Measurements from ENCODE around the gene WDR37.

Gene WDR37

GRCh38 chr10:1121271-1121970 lies 65.2 kb downstream of the WDR37 start:
- H3K4me1 Mint-ChIP-seq (ENCODE audit: low read depth): peaks cover 20% of the 10 kb centered on the region
- H3K9me3 Mint-ChIP-seq: no peaks in the 10 kb centered on the region
- intact Hi-C loops (cut with micrococcal nuclease): no loop called here
- H3K4me3 Mint-ChIP-seq: no peak overlapping the region
- H3K27ac Mint-ChIP-seq: no peak overlapping the region
- no peaks in the 10 kb centered on the region for H3K27me3 Mint-ChIP-seq
- peaks cover 33% of the 10 kb centered on the region for H3K36me3 Mint-ChIP-seq (ENCODE audit: low read depth)

GRCh38 chr10:1122349-1122748 lies 66.2 kb downstream of the WDR37 start:
- intact Hi-C loops (cut with micrococcal nuclease): no loop called here
- Mint-ChIP-seq H3K4me3 (no peak overlapping the region), H3K9me3 (no peaks in the 10 kb centered on the region), H3K4me1 (ENCODE audit: low read depth) (peaks cover 20% of the 10 kb centered on the region), H3K27me3 (no peaks in the 10 kb centered on the region), H3K27ac (peak overlapping the region; percentile 12), H3K36me3 (ENCODE audit: low read depth) (peaks cover 42% of the 10 kb centered on the region)

GRCh38 chr10:1123198-1123597 lies 67.0 kb downstream of the WDR37 start:
- H3K4me1 Mint-ChIP-seq (ENCODE audit: low read depth): peaks cover 20% of the 10 kb centered on the region
- no peaks in the 10 kb centered on the region for H3K9me3 Mint-ChIP-seq
- no peak overlapping the region for H3K27ac Mint-ChIP-seq
- intact Hi-C loops (cut with micrococcal nuclease): no loop called here
- H3K36me3 Mint-ChIP-seq (ENCODE audit: low read depth): peaks cover 50% of the 10 kb centered on the region
- H3K27me3 Mint-ChIP-seq: no peaks in the 10 kb centered on the region
- no peak overlapping the region for H3K4me3 Mint-ChIP-seq

DNA sequence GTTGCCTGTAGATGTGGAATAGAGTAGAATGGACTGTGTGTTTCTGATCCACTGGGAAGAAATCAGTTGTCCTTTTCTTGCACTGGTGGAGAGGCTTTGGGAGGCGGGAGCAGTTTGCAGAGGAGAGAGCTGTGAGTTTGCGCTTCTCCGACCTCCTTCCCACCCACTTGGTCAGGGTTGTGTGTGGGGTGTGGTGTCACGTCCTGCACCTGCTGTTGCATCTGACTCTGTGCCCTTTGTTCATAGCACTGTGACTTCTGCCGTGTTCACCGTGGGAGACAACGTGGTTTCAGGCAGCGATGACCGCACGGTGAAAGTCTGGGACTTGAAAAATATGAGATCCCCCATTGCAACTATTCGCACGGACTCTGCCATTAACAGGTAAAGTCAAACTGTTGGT lies 67.8 kb downstream of the WDR37 start:
- Mint-ChIP-seq H3K4me3 (no peak overlapping the region), H3K9me3 (no peaks in the 10 kb centered on the region), H3K27ac (peak overlapping the region; percentile 24), H3K27me3 (no peaks in the 10 kb centered on the region), H3K4me1 (ENCODE audit: low read depth) (peaks cover 20% of the 10 kb centered on the region), H3K36me3 (ENCODE audit: low read depth) (peaks cover 58% of the 10 kb centered on the region)
- intact Hi-C loops (cut with micrococcal nuclease): no loop called here

GRCh38 chr10:1124796-1125195 lies 68.6 kb downstream of the WDR37 start:
- Mint-ChIP-seq H3K36me3 (ENCODE audit: low read depth) (peaks cover 66% of the 10 kb centered on the region), H3K4me3 (no peak overlapping the region), H3K27me3 (no peaks in the 10 kb centered on the region), H3K9me3 (no peaks in the 10 kb centered on the region), H3K27ac (no peak overlapping the region), H3K4me1 (ENCODE audit: low read depth) (peaks cover 20% of the 10 kb centered on the region)
- intact Hi-C loops (cut with micrococcal nuclease): no loop called here

GRCh38 chr10:1126461-1126860 lies 70.3 kb downstream of the WDR37 start:
- H3K27me3 Mint-ChIP-seq: no peaks in the 10 kb centered on the region
- intact Hi-C loops (cut with micrococcal nuclease): no loop called here
- peaks cover 83% of the 10 kb centered on the region for H3K36me3 Mint-ChIP-seq (ENCODE audit: low read depth)
- H3K4me1 Mint-ChIP-seq (ENCODE audit: low read depth): peaks cover 20% of the 10 kb centered on the region
- H3K4me3 Mint-ChIP-seq: no peak overlapping the region
- H3K27ac Mint-ChIP-seq: no peak overlapping the region
- H3K9me3 Mint-ChIP-seq: no peaks in the 10 kb centered on the region

DNA sequence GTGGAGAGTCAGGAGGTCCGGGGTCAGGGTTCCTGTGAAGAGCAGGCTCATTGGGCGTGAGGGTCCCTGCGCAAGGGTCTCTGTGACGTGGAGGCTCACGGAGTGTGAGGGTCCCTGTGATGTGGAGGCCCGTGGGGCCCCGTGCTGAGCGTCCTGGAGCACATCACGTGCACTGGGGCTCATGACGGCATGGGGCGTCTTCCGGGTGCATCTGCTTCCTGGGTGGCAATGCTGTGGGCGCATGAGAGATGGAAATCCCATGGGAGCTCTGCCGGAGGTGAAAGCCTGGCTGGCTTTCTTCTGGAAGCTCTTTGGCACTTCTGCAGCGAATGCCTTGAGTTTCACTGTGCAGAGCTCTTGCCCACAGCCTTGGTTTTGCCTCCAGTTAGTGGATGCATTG lies 71.4 kb downstream of the WDR37 start:
- intact Hi-C loops (cut with micrococcal nuclease): no loop called here
- Mint-ChIP-seq H3K9me3 (no peaks in the 10 kb centered on the region), H3K4me1 (ENCODE audit: low read depth) (peaks cover 12% of the 10 kb centered on the region), H3K4me3 (no peak overlapping the region), H3K36me3 (ENCODE audit: low read depth) (peaks cover 92% of the 10 kb centered on the region), H3K27ac (no peak overlapping the region), H3K27me3 (no peaks in the 10 kb centered on the region)

DNA sequence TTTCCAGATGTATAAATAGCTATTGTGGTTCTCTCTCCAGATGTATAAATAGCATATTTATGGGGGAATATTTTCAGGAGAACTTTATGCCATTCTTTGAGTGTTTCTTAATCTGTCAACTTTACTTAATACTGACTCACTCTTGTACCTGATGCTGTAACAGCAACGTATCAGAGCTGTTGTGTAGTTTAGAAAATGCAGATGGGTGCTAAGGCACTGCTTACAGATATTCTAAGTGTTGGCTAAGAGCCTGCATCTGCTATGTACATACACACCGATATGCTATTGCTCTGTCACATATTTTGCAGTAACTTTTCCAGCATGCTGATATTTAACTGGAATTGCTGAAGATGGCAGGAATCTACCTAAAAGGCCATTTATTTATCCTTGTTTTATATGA lies 71.9 kb downstream of the WDR37 start:
- Mint-ChIP-seq H3K4me3 (no peak overlapping the region), H3K4me1 (ENCODE audit: low read depth) (peaks cover 7% of the 10 kb centered on the region), H3K27ac (no peak overlapping the region), H3K27me3 (no peaks in the 10 kb centered on the region), H3K9me3 (no peaks in the 10 kb centered on the region), H3K36me3 (ENCODE audit: low read depth) (peaks cover 95% of the 10 kb centered on the region)
- intact Hi-C loops (cut with micrococcal nuclease): no loop called here

DNA sequence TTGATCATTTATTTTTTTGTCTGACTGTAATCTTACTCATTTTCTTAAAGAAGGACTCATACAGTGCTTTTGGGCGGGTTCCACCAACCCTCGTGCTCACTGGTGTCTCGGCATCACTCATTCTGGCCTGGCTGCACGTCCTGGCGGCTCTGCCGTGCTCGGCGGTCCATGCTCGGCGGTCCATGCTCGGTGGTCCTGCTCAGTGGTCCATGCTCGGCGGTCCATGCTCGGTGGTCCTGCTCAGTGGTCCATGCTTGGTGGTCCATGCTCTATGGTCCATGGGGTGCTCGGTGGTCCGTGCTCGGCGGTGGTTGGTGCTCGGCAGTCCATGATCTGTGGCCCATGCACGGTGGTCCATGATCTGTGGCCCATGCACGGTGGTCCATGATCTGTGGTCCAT lies 72.5 kb downstream of the WDR37 start:
- no peak overlapping the region for H3K4me3 Mint-ChIP-seq
- H3K36me3 Mint-ChIP-seq (ENCODE audit: low read depth): peaks cover 90% of the 10 kb centered on the region
- no peaks in the 10 kb centered on the region for H3K9me3 Mint-ChIP-seq
- intact Hi-C loops (cut with micrococcal nuclease): no loop called here
- H3K4me1 Mint-ChIP-seq (ENCODE audit: low read depth): peaks cover 1% of the 10 kb centered on the region
- no peak overlapping the region for H3K27ac Mint-ChIP-seq
- H3K27me3 Mint-ChIP-seq: no peaks in the 10 kb centered on the region

DNA sequence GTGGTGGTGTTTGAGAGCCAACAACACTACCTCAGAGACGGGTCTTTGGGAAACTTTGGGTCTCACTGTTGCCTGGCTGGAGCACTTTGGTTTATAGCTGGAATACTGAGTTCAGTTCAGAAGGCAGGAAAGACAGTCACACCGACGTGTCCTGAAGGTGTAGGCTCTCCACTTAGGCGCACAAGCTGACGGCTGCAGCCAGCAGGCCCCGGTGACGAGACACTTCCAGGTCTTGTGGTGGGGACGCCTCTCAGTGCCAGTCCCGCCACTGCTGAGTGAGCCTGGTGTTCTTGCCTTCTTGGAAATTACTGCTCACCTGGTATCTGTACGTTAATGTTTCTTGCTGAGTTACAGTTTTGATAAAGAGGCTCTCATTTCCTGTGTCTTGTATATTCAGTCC lies 74.0 kb downstream of the WDR37 start:
- no peak overlapping the region for H3K4me3 Mint-ChIP-seq
- H3K27ac Mint-ChIP-seq: no peak overlapping the region
- no peaks in the 10 kb centered on the region for H3K9me3 Mint-ChIP-seq
- peaks cover 74% of the 10 kb centered on the region for H3K36me3 Mint-ChIP-seq (ENCODE audit: low read depth)
- intact Hi-C loops (cut with micrococcal nuclease): no loop called here
- no peaks in the 10 kb centered on the region for H3K27me3 Mint-ChIP-seq
- H3K4me1 Mint-ChIP-seq (ENCODE audit: low read depth): no peaks in the 10 kb centered on the region

DNA sequence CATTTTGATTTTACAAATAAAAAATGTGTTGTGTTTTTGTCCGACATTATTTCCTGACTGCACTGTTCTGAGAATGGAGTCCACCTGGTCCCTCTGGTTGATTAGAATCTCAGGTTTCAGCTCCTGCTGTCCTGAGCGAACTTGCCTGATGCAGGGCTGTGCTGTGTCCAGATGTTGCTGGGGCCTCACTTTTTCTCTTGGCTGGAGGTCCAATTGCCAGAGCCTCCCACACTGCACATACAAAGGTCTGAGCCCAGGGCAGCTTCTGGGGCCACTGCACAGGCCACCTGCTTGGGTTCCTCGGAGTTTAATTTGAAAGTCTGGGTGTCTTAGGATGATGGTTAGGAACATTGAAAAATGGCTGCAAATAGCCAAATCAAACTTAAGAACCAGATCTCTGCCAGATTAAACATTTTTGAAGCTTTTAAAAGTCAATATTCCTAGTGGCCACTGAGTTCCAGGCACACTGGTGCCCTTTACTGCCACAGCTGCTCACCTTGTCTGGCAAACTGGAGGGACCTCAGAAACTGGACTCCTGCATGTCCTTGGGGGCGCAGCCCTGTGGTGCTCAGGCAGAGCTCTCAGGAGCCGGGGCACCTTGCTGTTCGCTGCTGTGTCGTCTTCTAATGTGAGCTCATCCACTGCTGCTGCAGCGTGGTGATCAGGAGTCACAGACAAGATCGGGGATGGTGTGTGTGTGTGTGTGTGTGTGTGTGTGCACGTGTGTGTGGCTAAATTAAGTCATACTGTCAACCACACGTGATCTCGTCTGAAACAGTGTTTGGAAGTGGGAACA lies 75.0 kb downstream of the WDR37 start:
- Mint-ChIP-seq H3K4me3 (no peak overlapping the region), H3K4me1 (ENCODE audit: low read depth) (no peaks in the 10 kb centered on the region), H3K36me3 (ENCODE audit: low read depth) (peaks cover 65% of the 10 kb centered on the region), H3K27ac (no peak overlapping the region), H3K27me3 (no peaks in the 10 kb centered on the region), H3K9me3 (no peaks in the 10 kb centered on the region)
- intact Hi-C loops (cut with micrococcal nuclease): no loop called here

DNA sequence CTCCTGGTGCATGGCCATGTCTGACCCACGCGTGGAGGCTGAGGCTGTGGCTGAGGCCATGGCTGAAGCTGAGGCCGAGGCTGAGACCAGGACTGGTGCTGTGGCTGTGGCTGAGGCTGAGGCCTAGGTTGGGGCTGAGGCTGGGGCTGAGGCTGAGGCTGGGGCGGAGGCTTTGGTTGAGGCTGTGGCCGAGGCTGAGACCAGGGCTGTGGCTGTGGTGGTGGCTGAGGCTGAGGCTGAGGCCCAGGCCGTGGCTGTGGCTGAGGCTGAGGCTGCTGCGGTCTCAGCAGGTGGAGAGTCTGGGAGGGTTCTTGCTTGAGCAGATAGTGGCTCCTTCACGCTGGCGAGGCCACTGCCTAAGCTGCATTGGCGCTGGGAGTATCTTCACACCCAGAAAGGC lies 76.4 kb downstream of the WDR37 start:
- no peaks in the 10 kb centered on the region for H3K9me3 Mint-ChIP-seq
- H3K4me1 Mint-ChIP-seq (ENCODE audit: low read depth): no peaks in the 10 kb centered on the region
- no peak overlapping the region for H3K27ac Mint-ChIP-seq
- intact Hi-C loops (cut with micrococcal nuclease): no loop called here
- no peak overlapping the region for H3K4me3 Mint-ChIP-seq
- H3K36me3 Mint-ChIP-seq (ENCODE audit: low read depth): peaks cover 51% of the 10 kb centered on the region
- no peaks in the 10 kb centered on the region for H3K27me3 Mint-ChIP-seq

DNA sequence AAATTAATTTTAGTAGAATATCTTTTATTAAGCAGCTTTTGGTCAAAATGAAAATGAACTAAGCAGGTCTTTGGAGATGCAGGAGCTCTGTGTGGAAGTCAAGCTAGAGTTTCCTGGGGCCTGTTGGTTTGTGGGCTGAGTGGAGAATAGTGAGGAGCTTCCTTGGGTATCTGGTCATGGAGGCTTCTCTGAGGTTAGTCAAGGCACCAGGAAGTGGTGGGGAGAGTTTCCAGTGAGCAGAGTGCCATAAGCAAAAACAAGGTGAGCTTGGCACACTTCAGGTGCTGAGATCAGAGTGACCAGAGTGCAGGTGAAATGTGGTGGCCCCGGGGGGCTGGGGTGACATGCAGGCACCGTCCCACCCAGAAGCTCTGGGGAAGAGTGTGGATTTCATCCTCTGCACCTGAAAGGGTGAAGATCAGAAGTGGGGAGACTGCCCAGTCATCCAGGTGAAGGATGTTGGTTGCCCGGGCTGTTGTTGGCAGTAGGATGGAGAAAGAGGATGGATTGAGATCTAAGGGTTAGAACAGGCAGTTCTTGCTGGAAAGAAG lies 77.4 kb downstream of the WDR37 start:
- Mint-ChIP-seq H3K27ac (no peak overlapping the region), H3K27me3 (peaks cover under 1% of the 10 kb centered on the region), H3K4me3 (no peak overlapping the region), H3K36me3 (ENCODE audit: low read depth) (peaks cover 42% of the 10 kb centered on the region), H3K4me1 (ENCODE audit: low read depth) (no peaks in the 10 kb centered on the region), H3K9me3 (peaks cover 9% of the 10 kb centered on the region)
- intact Hi-C loops (cut with micrococcal nuclease): no loop called here

DNA sequence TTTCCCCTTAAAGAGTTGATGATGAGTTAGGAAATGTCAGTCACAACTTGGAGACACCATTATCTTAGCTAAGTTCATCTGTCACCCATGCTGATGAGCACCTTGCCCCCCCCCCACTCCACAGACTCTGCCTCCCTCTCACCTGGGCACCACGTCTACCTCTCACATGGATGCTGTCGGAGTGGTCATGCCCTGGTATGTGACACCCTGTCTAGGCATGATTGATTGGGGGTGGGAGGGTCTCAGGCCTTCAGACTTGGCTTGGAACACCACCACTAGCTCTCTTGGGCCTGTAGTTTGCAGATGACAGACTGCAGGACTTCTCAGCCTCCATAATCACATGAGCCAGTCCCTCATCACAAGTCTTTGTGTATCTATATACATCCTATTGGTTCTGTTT lies 78.0 kb downstream of the WDR37 start:
- Mint-ChIP-seq H3K27me3 (peaks cover 3% of the 10 kb centered on the region), H3K27ac (no peak overlapping the region), H3K4me1 (ENCODE audit: low read depth) (no peaks in the 10 kb centered on the region), H3K4me3 (no peak overlapping the region), H3K9me3 (peaks cover 15% of the 10 kb centered on the region), H3K36me3 (ENCODE audit: low read depth) (peaks cover 36% of the 10 kb centered on the region)
- intact Hi-C loops (cut with micrococcal nuclease): no loop called here

Data from dendritic cell treated with granulocyte-macrophage colony-stimulating factor and Interleukin-4, amounts not matched to agents 40 ng/mL and 50 ng/mL, for 4 days (primary cell).